Activated CD4-positive, alpha-beta T cell treated with anti-CD3 and anti-CD28 coated beads for 1 hour (primary cell): ENCODE data around the gene PDZD2.

Source experiments
- DNase-seq: peaks from one replicate; pipeline ENCODE4 v3.0.0-alpha.2; 2020

The PDZD2 gene

GRCh38 chr5:31890046-31890445 lies 251.1 kb downstream of the PDZD2 start:
- no peak for DNase-seq

- no peak for DNase-seq
Measured at GRCh38 chr5:31894141-31894540, 255.2 kb downstream of the PDZD2 start.

GRCh38 chr5:31895199-31895820 lies 256.4 kb downstream of the PDZD2 start:
- no peak for DNase-seq

GRCh38 chr5:31898036-31898632 lies 259.2 kb downstream of the PDZD2 start:
- DNase-seq: no peak

- no peak for DNase-seq
Measured at GRCh38 chr5:31900296-31900865, 261.4 kb downstream of the PDZD2 start.

- DNase-seq: no peak
Measured at GRCh38 chr5:31901807-31902530, 263.0 kb downstream of the PDZD2 start.

- DNase-seq: no peak
Measured at GRCh38 chr5:31908396-31908795, 269.5 kb downstream of the PDZD2 start.

- DNase-seq: no peak
Measured at GRCh38 chr5:31909073-31909472, 270.1 kb downstream of the PDZD2 start.

- no peak for DNase-seq
Measured at GRCh38 chr5:31911291-31912265, 272.6 kb downstream of the PDZD2 start.

- DNase-seq: no peak
Measured at GRCh38 chr5:31913808-31914207, 274.9 kb downstream of the PDZD2 start.

- DNase-seq: no peak
Measured at GRCh38 chr5:31916327-31916726, 277.4 kb downstream of the PDZD2 start.

- no peak for DNase-seq
Measured at GRCh38 chr5:31918739-31919138, 279.8 kb downstream of the PDZD2 start.

- no peak for DNase-seq
Measured at GRCh38 chr5:31921852-31922305, 282.9 kb downstream of the PDZD2 start.

- no peak for DNase-seq
Measured at GRCh38 chr5:31924005-31924404, 285.1 kb downstream of the PDZD2 start.

- DNase-seq: no peak
Measured at GRCh38 chr5:31931874-31932273, 292.9 kb downstream of the PDZD2 start.

GRCh38 chr5:31934156-31934555 lies 295.2 kb downstream of the PDZD2 start:
- no peak for DNase-seq

GRCh38 chr5:31935496-31936369 lies 296.8 kb downstream of the PDZD2 start:
- DNase-seq: no peak

GRCh38 chr5:31936683-31937082 lies 297.8 kb downstream of the PDZD2 start:
- no peak for DNase-seq

- DNase-seq: no peak
Measured at GRCh38 chr5:31937226-31937625, 298.3 kb downstream of the PDZD2 start.

- no peak for DNase-seq
Measured at GRCh38 chr5:31937703-31938102, 298.8 kb downstream of the PDZD2 start.

GRCh38 chr5:31939151-31939550 lies 300.2 kb downstream of the PDZD2 start:
- no peak for DNase-seq
